ENCODE results near the gene MAST2.

Gene MAST2

DNA sequence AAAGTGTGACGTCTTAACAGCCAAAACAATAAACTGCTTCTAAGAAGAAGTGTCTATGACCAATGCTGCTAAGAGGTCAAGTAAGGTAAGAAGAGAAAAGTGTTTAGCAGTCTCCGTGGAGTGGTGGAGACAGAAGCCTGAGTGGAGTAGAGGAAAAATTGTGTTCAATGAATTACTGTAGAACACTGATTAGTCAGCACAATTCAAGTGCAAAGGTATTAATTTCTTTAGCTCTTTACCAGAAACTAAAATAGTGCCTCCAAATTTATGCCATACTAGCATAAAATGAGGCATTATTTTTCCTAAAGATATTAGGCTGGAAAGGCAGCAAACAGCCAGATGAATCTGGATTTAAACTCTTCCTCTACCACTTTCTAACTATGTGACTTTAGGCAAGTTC, 272.9 kb downstream of the MAST2 start:
- H3K9me3 ChIP-seq (ENCODE audit: insufficient read depth, low read depth, low read length), result no peaks in the 10 kb centered on the region
- TF ChIP-seq EZH2phosphoT487 (IDR thresholded peaks at IDR 0.05; ENCODE audit: borderline replicate concordance) (no peak), CTCF (conservative IDR thresholded peaks at IDR 0.05; ENCODE audit: low read length) (no peak)
- no peaks in the 10 kb centered on the region for H3K4me1 ChIP-seq (ENCODE audit: insufficient read depth, low read length, poor library complexity, severe bottlenecking)
- H4K20me1 ChIP-seq (ENCODE audit: insufficient read depth, low read length, poor library complexity, severe bottlenecking), result peaks cover 38% of the 10 kb centered on the region
- no peak overlapping the region for H2AFZ ChIP-seq (ENCODE audit: low read length)
- no peaks in the 10 kb centered on the region for H3K9me2 ChIP-seq (replicated peaks; ENCODE audit: low read depth, low read length)
- no peaks in the 10 kb centered on the region for H3F3A ChIP-seq (ENCODE audit: low read depth)
- no peak overlapping the region for H3K4me2 ChIP-seq (ENCODE audit: low read depth, low read length, poor library complexity, severe bottlenecking)
- no peak overlapping the region for H3K4me3 ChIP-seq (ENCODE audit: low read length, poor library complexity, severe bottlenecking)
- H3K9ac ChIP-seq (ENCODE audit: low read depth, low read length, poor library complexity, severe bottlenecking), result no peak overlapping the region
- H3K79me2 ChIP-seq (ENCODE audit: insufficient read depth, low read length), result peaks cover 58% of the 10 kb centered on the region
- H3K27me3 ChIP-seq (ENCODE audit: insufficient read depth, low read length, poor library complexity, severe bottlenecking), result no peaks in the 10 kb centered on the region
- H3K36me3 ChIP-seq (ENCODE audit: insufficient read depth, low read length), result peaks cover 71% of the 10 kb centered on the region

- H3K79me2 ChIP-seq (ENCODE audit: insufficient read depth, low read length), result peaks cover 65% of the 10 kb centered on the region
- H3K4me3 ChIP-seq (ENCODE audit: low read length, poor library complexity, severe bottlenecking), result no peak overlapping the region
- no peak overlapping the region for H3K4me2 ChIP-seq (ENCODE audit: low read depth, low read length, poor library complexity, severe bottlenecking)
- peaks cover 63% of the 10 kb centered on the region for H3K36me3 ChIP-seq (ENCODE audit: insufficient read depth, low read length)
- TF ChIP-seq CTCF (conservative IDR thresholded peaks at IDR 0.05; ENCODE audit: low read length), result no peak
- TF ChIP-seq EZH2phosphoT487 (IDR thresholded peaks at IDR 0.05; ENCODE audit: borderline replicate concordance), result no peak
- H4K20me1 ChIP-seq (ENCODE audit: insufficient read depth, low read length, poor library complexity, severe bottlenecking), result peaks cover 51% of the 10 kb centered on the region
- no peaks in the 10 kb centered on the region for H3K4me1 ChIP-seq (ENCODE audit: insufficient read depth, low read length, poor library complexity, severe bottlenecking)
- no peaks in the 10 kb centered on the region for H3K9me2 ChIP-seq (replicated peaks; ENCODE audit: low read depth, low read length)
- no peaks in the 10 kb centered on the region for H3F3A ChIP-seq (ENCODE audit: low read depth)
- no peak overlapping the region for H2AFZ ChIP-seq (ENCODE audit: low read length)
- no peaks in the 10 kb centered on the region for H3K9me3 ChIP-seq (ENCODE audit: insufficient read depth, low read depth, low read length)
- no peaks in the 10 kb centered on the region for H3K27me3 ChIP-seq (ENCODE audit: insufficient read depth, low read length, poor library complexity, severe bottlenecking)
- no peak overlapping the region for H3K9ac ChIP-seq (ENCODE audit: low read depth, low read length, poor library complexity, severe bottlenecking)
Measured at GRCh38 chr1:46077644-46078043, 274.2 kb downstream of the MAST2 start.

DNA sequence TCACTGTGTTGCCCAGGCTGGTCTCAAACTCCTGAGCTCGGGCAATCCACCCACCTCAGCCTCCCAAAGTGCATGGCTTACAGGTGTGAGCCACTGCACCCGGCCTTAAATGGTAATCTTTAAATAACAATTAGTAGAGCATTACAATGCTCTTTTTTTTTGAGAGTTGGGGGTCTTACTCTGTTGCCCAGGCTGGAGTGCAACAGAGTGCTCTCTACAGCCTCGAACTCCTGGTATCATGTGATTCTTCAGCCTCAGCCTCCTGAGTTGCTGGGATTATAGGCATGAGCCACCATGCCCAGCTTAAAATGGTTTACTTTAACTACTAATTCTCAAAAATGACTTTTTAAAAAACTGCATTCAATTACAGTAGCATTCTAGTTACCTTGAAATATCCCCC, 276.8 kb downstream of the MAST2 start:
- Histone ChIP-seq H3K4me1 (ENCODE audit: insufficient read depth, low read length, poor library complexity, severe bottlenecking) (no peaks in the 10 kb centered on the region), H4K20me1 (ENCODE audit: insufficient read depth, low read length, poor library complexity, severe bottlenecking) (peaks cover 64% of the 10 kb centered on the region), H3K9me2 (replicated peaks; ENCODE audit: low read depth, low read length) (no peaks in the 10 kb centered on the region), H3K4me2 (ENCODE audit: low read depth, low read length, poor library complexity, severe bottlenecking) (no peak overlapping the region), H2AFZ (ENCODE audit: low read length) (no peak overlapping the region), H3F3A (ENCODE audit: low read depth) (no peaks in the 10 kb centered on the region), H3K9me3 (ENCODE audit: insufficient read depth, low read depth, low read length) (no peaks in the 10 kb centered on the region), H3K79me2 (ENCODE audit: insufficient read depth, low read length) (peaks cover 80% of the 10 kb centered on the region), H3K36me3 (ENCODE audit: insufficient read depth, low read length) (peaks cover 57% of the 10 kb centered on the region), H3K9ac (ENCODE audit: low read depth, low read length, poor library complexity, severe bottlenecking) (no peak overlapping the region), H3K4me3 (ENCODE audit: low read length, poor library complexity, severe bottlenecking) (no peak overlapping the region), H3K27me3 (ENCODE audit: insufficient read depth, low read length, poor library complexity, severe bottlenecking) (no peaks in the 10 kb centered on the region)
- TF ChIP-seq CTCF (conservative IDR thresholded peaks at IDR 0.05; ENCODE audit: low read length) (no peak), EZH2phosphoT487 (IDR thresholded peaks at IDR 0.05; ENCODE audit: borderline replicate concordance) (no peak)

Data from Loucy (cell line).